ENCODE results near the gene IL17RB.

Gene IL17RB

GRCh38 chr3:53807117-53807810 is 39.1 kb upstream of the IL17RB start:
- DNase-seq (ENCODE audit: extremely low spot score): no peak
- ChIA-PET POLR2A (no interaction called here), CTCF (no interaction called here)
- TF ChIP-seq HDGF (IDR thresholded peaks at IDR 0.05; ENCODE audit: borderline replicate concordance) (no peak), SP1 (IDR thresholded peaks at IDR 0.05) (no peak), L3MBTL2 (conservative IDR thresholded peaks at IDR 0.05) (no peak), ZNF384 (IDR thresholded peaks at IDR 0.05) (no peak), FOXA1 (IDR thresholded peaks at IDR 0.05) (no peak), BHLHE40 (IDR thresholded peaks at IDR 0.05; ENCODE audit: borderline replicate concordance) (no peak), FOXK2 (IDR thresholded peaks at IDR 0.05) (no peak), PKNOX1 (IDR thresholded peaks at IDR 0.05) (no peak), ARNT (IDR thresholded peaks at IDR 0.05) (no peak), ELF4 (IDR thresholded peaks at IDR 0.05) (no peak)

- TF ChIP-seq LEF1 (IDR thresholded peaks at IDR 0.05; ENCODE audit: borderline replicate concordance) (no peak), NFRKB (IDR thresholded peaks at IDR 0.05) (no peak), HDGF (IDR thresholded peaks at IDR 0.05; ENCODE audit: borderline replicate concordance) (no peak), L3MBTL2 (conservative IDR thresholded peaks at IDR 0.05) (no peak), FOXA1 (IDR thresholded peaks at IDR 0.05) (no peak), BHLHE40 (IDR thresholded peaks at IDR 0.05; ENCODE audit: borderline replicate concordance) (no peak), FOXM1 (IDR thresholded peaks at IDR 0.05; ENCODE audit: borderline replicate concordance) (no peak), ARNT (IDR thresholded peaks at IDR 0.05) (no peak), SUZ12 (IDR thresholded peaks at IDR 0.05) (no peak), TARDBP (IDR thresholded peaks at IDR 0.05) (no peak), PKNOX1 (IDR thresholded peaks at IDR 0.05) (no peak), ZNF384 (IDR thresholded peaks at IDR 0.05) (no peak), SP1 (IDR thresholded peaks at IDR 0.05) (no peak), FOXK2 (IDR thresholded peaks at IDR 0.05) (no peak), ELF4 (IDR thresholded peaks at IDR 0.05) (no peak), CTBP1 (IDR thresholded peaks at IDR 0.05; ENCODE audit: borderline replicate concordance) (no peak)
- ChIA-PET POLR2A (no interaction called here), CTCF (no interaction called here)
- no peak for DNase-seq (ENCODE audit: extremely low spot score)
Measured at GRCh38 chr3:53808496-53808895, 37.9 kb upstream of the IL17RB start.

GRCh38 chr3:53809267-53809666 is 37.1 kb upstream of the IL17RB start:
- CTCF ChIA-PET: no interaction called here
- POLR2A ChIA-PET: no interaction called here

GRCh38 chr3:53809764-53810400 is 36.5 kb upstream of the IL17RB start:
- no peak for TF ChIP-seq FOXA1 (IDR thresholded peaks at IDR 0.05)
- POLR2A ChIA-PET: no interaction called here
- CTCF ChIA-PET: no interaction called here
- DNase-seq (ENCODE audit: extremely low spot score): no peak

More at GRCh38 chr3:53809267-53809666, 37.1 kb upstream of the IL17RB start:
- no peak for DNase-seq (ENCODE audit: extremely low spot score)
- TF ChIP-seq FOXA1 (IDR thresholded peaks at IDR 0.05) (no peak), CTBP1 (IDR thresholded peaks at IDR 0.05; ENCODE audit: borderline replicate concordance) (no peak), L3MBTL2 (conservative IDR thresholded peaks at IDR 0.05) (no peak), LEF1 (IDR thresholded peaks at IDR 0.05; ENCODE audit: borderline replicate concordance) (no peak), HDGF (IDR thresholded peaks at IDR 0.05; ENCODE audit: borderline replicate concordance) (no peak), FOXK2 (IDR thresholded peaks at IDR 0.05) (no peak), ARNT (IDR thresholded peaks at IDR 0.05) (no peak), ZNF384 (IDR thresholded peaks at IDR 0.05) (no peak), TARDBP (IDR thresholded peaks at IDR 0.05) (no peak), SUZ12 (IDR thresholded peaks at IDR 0.05) (no peak), FOXM1 (IDR thresholded peaks at IDR 0.05; ENCODE audit: borderline replicate concordance) (no peak), SP1 (IDR thresholded peaks at IDR 0.05) (no peak), ELF4 (IDR thresholded peaks at IDR 0.05) (no peak), PKNOX1 (IDR thresholded peaks at IDR 0.05) (no peak), NFRKB (IDR thresholded peaks at IDR 0.05) (no peak)

GRCh38 chr3:53811143-53811927 is 35.0 kb upstream of the IL17RB start:
- no peak for TF ChIP-seq SUZ12 (IDR thresholded peaks at IDR 0.05)
- no peak for TF ChIP-seq TARDBP (IDR thresholded peaks at IDR 0.05)
- TF ChIP-seq ELF4 (IDR thresholded peaks at IDR 0.05): no peak
- TF ChIP-seq FOXA1 (IDR thresholded peaks at IDR 0.05): no peak
- no peak for TF ChIP-seq ARNT (IDR thresholded peaks at IDR 0.05)
- no peak for TF ChIP-seq L3MBTL2 (conservative IDR thresholded peaks at IDR 0.05)
- TF ChIP-seq SP1 (IDR thresholded peaks at IDR 0.05): no peak
- POLR2A ChIA-PET: no interaction called here
- CTCF ChIA-PET: interaction anchor here (0.6 kb wide), 1 partner anchor 700 kb away, joined by 5 read pairs; no protein-coding TSS in a partner anchor
- DNase-seq (ENCODE audit: extremely low spot score): no peak

- no peak for DNase-seq (ENCODE audit: extremely low spot score)
- TF ChIP-seq LEF1 (IDR thresholded peaks at IDR 0.05; ENCODE audit: borderline replicate concordance): no peak
- TF ChIP-seq SUZ12 (IDR thresholded peaks at IDR 0.05): no peak
- no peak for TF ChIP-seq HDGF (IDR thresholded peaks at IDR 0.05; ENCODE audit: borderline replicate concordance)
- TF ChIP-seq FOXM1 (IDR thresholded peaks at IDR 0.05; ENCODE audit: borderline replicate concordance): no peak
- TF ChIP-seq NFRKB (IDR thresholded peaks at IDR 0.05): no peak
- no peak for TF ChIP-seq PKNOX1 (IDR thresholded peaks at IDR 0.05)
- POLR2A ChIA-PET: no interaction called here
- CTCF ChIA-PET: no interaction called here
Measured at GRCh38 chr3:53812434-53812833, 33.9 kb upstream of the IL17RB start.

Data from HEK293T (cell line).